HG02884 (cell line): ENCODE measurements around the gene KRT81.
"Not testable (repeated sequence)": the region's sequence is repeated elsewhere in the genome, so short reads cannot be mapped to it uniquely, and the experiment has no call there.

Experiments
- ATAC-seq: cut with Tn5 transposase; IDR thresholded peaks from one replicate; pipeline ENCODE4 v1.9.1; 2021; ENCODE audit warnings: mild to moderate bottlenecking, moderate library complexity; ENCODE audit not compliant: unreplicated experiment

Gene KRT81

DNA sequence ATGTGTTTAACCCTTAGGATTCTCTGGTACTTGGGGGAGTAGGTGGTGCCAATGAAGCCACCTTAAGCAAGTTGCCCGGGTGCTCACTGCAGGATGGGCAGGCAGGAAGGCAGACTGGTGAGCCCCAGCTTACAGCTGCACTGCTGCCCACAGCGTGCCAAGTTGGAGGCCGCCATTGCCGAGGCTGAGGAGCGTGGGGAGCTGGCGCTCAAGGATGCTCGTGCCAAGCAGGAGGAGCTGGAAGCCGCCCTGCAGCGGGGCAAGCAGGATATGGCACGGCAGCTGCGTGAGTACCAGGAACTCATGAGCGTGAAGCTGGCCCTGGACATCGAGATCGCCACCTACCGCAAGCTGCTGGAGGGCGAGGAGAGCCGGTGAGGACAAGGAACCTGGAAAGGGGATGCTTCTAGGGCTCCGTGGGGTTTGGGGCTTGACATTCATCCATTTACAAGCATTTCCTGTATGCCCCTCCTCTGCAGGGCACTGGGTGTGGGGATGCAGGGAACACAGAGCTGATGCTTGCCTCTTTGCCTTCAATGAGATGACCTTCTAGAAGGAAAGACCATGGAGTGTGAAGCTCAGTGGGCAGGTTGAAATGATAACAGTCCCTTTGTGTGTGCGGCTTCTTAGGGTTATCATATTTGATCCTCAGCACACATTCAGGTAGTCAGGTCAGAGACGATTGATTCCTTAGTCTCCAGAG lies 45.9 kb downstream of the KRT81 start:
- no peak for ATAC-seq

DNA sequence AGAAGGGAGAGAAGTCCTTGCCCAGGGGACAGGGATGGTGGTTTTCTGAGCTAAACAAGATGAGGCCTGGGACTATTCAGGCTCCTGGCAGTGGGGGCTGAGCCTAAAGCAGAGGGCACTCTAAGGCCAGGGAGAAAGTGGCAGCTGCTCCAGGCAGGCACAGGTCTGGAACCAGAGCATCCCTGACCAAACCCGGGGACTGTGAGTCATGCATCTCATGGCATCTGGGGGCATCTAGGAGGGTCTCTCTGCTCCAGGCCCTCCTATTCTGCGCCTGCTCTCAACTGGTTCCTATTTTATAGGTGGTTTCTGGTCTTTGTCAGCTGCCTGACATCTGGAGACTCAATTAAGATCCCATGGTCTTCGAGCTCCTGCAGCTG lies 46.7 kb downstream of the KRT81 start:
- ATAC-seq, result peak; percentile 10

DNA sequence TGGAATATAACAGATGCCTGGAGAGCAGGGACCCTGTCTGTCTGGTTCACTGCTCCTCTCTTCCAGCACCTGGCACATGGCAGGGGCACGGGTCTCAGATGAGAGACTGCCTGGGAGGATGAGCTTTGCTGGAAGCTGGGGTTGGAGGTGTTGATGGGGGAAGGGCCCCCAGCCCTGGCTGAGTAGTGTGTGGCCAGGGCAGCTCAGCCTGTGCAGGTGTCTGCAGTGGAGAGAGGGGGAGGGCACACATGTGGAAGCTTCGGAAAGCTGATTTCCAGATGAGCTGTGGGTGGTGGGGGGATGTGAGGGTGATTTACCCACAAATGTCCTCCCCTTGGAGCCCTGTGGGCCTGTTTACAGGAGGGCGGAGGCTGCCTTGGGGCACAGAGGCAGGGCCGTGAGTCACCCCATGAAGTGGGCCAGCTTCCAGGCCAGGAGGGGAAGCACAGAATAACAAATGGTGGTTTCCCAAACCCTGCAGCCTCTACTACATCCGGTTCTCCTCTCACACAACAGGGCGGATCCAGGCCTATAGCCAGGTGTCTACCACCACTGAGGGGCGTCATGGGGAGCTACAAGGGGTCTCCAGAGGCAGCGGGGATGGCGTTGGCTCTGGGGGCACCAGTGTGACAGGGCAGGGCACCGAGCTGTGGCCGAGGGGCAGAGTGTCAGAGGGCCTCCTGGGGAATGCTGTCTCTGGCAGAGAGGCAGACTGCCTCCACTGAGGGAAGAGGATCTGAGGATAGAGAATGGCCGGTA lies 47.3 kb downstream of the KRT81 start:
- ATAC-seq, result peak; percentile 92

DNA sequence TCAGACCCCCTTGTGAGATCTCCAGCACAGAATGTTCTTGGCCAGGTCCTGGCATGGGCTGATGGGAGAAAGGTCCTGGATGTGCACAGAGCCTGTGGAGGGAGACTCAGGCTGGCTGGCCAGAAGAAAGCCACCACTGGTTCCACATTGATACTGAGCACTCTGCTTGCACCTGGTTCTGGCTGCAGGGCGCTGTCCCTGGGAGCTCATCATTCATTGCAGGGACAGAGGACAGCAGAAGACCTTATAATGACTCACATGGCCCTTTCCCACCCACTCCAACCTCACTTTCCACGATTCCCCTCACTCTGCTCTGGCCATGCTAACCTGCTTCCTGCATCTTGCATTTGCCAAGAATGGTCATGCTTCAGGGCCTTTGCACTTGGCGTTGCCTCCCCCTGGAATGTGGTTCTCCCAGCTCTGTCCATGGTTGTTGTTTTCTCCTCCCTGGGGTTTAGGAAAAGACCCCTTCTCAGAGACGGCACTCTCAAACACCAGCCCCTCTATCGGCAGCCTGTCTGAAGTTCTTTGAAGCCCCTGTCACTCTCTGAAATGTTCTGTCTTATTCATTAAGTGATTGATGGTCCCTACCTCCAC lies 48.0 kb downstream of the KRT81 start:
- no peak for ATAC-seq

DNA sequence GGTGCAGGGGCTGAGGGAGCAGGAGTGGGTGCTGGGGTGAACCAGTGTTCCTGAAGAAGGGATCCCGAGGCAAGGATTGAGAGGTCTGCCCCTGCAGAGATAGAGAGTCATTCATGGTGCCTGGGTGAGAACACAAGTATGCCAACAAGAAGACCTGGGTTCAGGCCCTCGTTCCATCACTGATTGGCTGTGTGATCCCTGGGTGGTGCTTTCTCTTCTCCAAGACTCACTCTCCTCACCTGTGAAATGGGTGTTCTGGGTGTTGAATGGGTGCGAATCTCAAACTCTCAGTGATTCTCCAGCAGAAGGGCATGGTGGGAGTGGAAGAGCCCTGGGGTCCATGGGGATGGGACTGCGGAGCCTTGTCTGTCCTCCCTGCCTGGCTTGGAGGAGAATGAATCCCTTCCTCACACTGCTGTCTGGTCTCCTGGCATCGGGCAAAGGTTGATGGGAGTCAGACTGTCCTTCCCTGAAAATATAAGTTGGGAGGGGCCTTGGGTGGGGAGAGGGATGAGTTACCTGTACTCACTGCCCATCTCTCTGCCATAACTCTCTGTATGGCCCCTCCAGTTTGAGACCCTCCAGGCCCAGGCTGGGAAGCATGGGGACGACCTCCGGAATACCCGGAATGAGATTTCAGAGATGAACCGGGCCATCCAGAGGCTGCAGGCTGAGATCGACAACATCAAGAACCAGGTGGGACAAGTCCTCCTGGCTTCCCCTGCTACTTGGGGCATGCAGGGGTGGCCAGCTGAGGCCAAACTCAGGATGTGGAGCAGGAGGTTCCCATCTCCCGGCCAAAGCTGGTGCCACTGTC lies 48.7 kb downstream of the KRT81 start:
- no peak for ATAC-seq

GRCh38 chr12:52241205-52241842 lies 50.0 kb downstream of the KRT81 start:
- no peak for ATAC-seq

- not testable (repeated sequence) for ATAC-seq
Measured at GRCh38 chr12:52240247-52240646, 51.1 kb downstream of the KRT81 start.

DNA sequence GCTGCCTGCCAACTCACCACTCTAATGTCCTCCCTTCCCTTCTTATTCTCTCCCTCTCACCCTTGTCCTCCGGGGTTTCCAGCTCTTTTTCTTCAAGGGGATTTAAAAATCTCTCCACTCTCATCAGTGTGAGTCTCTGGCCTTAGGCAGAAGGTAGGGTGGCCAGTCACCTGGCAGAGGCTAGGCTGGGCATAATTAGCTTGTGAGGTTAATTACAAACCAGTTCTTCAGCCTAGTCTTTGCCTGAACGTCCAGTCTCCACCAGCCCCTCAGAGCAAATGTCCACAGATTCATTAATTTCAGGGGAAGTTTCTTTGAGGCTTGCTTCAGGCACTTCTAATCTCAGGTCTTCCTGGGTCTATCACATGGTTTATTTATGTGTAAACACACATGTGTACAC lies 51.6 kb downstream of the KRT81 start:
- ATAC-seq, result no peak

GRCh38 chr12:52238916-52239646 lies 52.3 kb downstream of the KRT81 start:
- no peak for ATAC-seq

DNA sequence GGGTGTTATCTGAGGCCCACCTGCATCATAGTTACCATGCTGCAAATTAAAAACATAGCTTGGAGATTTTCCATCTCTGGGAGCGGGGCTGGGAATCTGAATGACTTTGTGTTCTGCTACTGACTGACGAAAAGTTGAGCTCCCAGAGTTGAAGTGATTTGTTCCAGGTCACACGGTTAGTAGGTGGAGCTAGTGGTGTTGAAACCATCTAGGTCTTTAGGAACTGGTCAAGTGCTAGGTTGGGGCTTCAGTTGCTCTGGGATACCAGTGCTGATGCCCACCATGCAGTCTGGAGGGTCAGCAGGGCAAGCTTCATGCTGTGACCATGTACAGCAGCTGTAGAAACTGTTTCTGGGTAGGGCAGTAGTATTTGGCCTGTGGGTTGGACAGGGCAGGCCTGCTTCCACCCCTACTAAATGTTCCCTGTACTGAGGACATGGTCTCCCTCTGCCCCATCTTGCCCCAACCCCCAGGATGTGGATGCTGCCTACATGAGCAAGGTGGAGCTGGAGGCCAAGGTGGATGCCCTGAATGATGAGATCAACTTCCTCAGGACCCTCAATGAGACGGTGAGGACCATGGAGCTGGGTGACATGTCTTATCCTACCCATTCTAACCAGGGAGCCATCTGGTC lies 53.0 kb downstream of the KRT81 start:
- ATAC-seq, result no peak

DNA sequence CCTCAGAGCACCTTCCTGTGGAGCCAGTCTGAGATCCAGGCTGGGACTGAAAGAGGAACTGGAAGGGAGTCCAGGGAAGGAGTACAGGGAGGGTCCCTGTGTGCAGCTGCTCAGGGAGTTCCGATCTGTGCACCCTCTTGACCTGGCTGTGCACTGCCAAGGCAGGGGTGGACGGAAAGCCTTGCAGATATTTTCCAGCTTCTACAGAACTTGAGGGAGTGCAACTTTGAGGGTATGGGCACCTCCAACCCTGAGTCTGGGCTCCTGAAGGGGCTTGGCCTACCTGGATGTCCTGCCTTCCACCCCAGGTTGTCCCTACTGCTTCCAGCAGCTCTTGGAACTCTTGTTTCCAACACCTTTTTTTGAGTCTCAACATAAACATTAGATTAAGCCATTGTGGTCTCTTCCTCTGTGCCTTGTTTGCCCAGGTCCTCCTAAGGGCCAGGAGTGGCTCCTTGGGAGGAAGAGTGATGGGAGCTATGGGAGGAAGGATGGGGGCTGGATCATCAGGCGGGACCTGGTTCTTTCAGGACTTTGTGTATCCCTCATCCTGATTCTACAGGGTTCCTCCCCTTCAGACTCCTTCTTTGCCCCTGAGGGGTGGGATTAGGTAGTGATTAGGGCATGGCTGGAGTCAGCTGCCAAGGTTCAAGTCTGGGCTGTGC lies 54.8 kb downstream of the KRT81 start:
- ATAC-seq, result no peak
